Nephron progenitor cell (in vitro differentiated cells): ENCODE measurements around the gene RFPL1.
"Not testable (repeated sequence)": the region's sequence is repeated elsewhere in the genome, so short reads cannot be mapped to it uniquely, and the experiment has no call there.

Source experiments
- DNase-seq: peaks from one replicate; pipeline ENCODE4 v3.0.0; 2021
- H3K27ac Mint-ChIP-seq: 2 replicates; pipeline ENCODE4 v1.8.0; 2021; ENCODE audit warnings: mild to moderate bottlenecking, moderate library complexity, mixed read lengths
- H3K27me3 Mint-ChIP-seq: 2 replicates; pipeline ENCODE4 v1.8.0; 2021; ENCODE audit warnings: mild to moderate bottlenecking, low read depth, mixed read lengths; ENCODE audit not compliant: poor library complexity
- H3K36me3 Mint-ChIP-seq: 2 replicates; pipeline ENCODE4 v1.8.0; 2021; ENCODE audit warnings: low read depth, mixed read lengths
- H3K4me1 Mint-ChIP-seq: 2 replicates; pipeline ENCODE4 v1.8.0; 2021; ENCODE audit warnings: mixed read lengths
- H3K4me3 Mint-ChIP-seq: 2 replicates; pipeline ENCODE4 v1.8.0; 2021; ENCODE audit warnings: mild to moderate bottlenecking, moderate library complexity, mixed read lengths
- H3K9me3 Mint-ChIP-seq: 2 replicates; pipeline ENCODE4 v1.8.0; 2021; ENCODE audit warnings: mild to moderate bottlenecking, moderate library complexity, mixed read lengths
- CTCF ChIP-seq: fragments of 200-600 bp; sonication (generic); IDR thresholded peaks from 2 replicates; pipeline ENCODE4 v1.5.0; 2021; ENCODE audit warnings: antibody characterized with exemption

Gene RFPL1

GRCh38 chr22:29482253-29482652 is 43.9 kb downstream of the RFPL1 start:
- no peak for TF ChIP-seq CTCF
- H3K4me1 Mint-ChIP-seq: peaks cover 30% of the 10 kb centered on the region
- DNase-seq: no peak
- H3K27me3 Mint-ChIP-seq: peaks cover 69% of the 10 kb centered on the region
- peaks cover 8% of the 10 kb centered on the region for H3K9me3 Mint-ChIP-seq
- H3K27ac Mint-ChIP-seq: no peak overlapping the region
- peak overlapping the region; percentile 87 for H3K4me3 Mint-ChIP-seq
- H3K36me3 Mint-ChIP-seq: peaks cover 8% of the 10 kb centered on the region

- peaks cover 30% of the 10 kb centered on the region for H3K4me1 Mint-ChIP-seq
- peaks cover 65% of the 10 kb centered on the region for H3K27me3 Mint-ChIP-seq
- no peak overlapping the region for H3K4me3 Mint-ChIP-seq
- DNase-seq: no peak
- no peak overlapping the region for H3K27ac Mint-ChIP-seq
- H3K36me3 Mint-ChIP-seq: peaks cover 11% of the 10 kb centered on the region
- peaks cover 8% of the 10 kb centered on the region for H3K9me3 Mint-ChIP-seq
- no peak for TF ChIP-seq CTCF
Observed at GRCh38 chr22:29482726-29483125, 44.3 kb downstream of the RFPL1 start.

GRCh38 chr22:29483254-29483653 is 44.9 kb downstream of the RFPL1 start:
- no peak for DNase-seq
- no peak for TF ChIP-seq CTCF
- no peak overlapping the region for H3K4me3 Mint-ChIP-seq
- peaks cover 26% of the 10 kb centered on the region for H3K4me1 Mint-ChIP-seq
- H3K27me3 Mint-ChIP-seq: peaks cover 59% of the 10 kb centered on the region
- peaks cover 8% of the 10 kb centered on the region for H3K9me3 Mint-ChIP-seq
- peaks cover 14% of the 10 kb centered on the region for H3K36me3 Mint-ChIP-seq
- H3K27ac Mint-ChIP-seq: no peak overlapping the region

GRCh38 chr22:29484642-29485041 is 46.3 kb downstream of the RFPL1 start:
- H3K27ac Mint-ChIP-seq: no peak overlapping the region
- no peak overlapping the region for H3K4me3 Mint-ChIP-seq
- H3K36me3 Mint-ChIP-seq: peaks cover 22% of the 10 kb centered on the region
- peaks cover 16% of the 10 kb centered on the region for H3K4me1 Mint-ChIP-seq
- peaks cover 5% of the 10 kb centered on the region for H3K9me3 Mint-ChIP-seq
- DNase-seq: no peak
- peaks cover 52% of the 10 kb centered on the region for H3K27me3 Mint-ChIP-seq
- no peak for TF ChIP-seq CTCF

GRCh38 chr22:29485448-29485847 is 47.1 kb downstream of the RFPL1 start:
- Mint-ChIP-seq H3K4me1 (peaks cover 13% of the 10 kb centered on the region), H3K9me3 (peaks cover 4% of the 10 kb centered on the region), H3K36me3 (peaks cover 30% of the 10 kb centered on the region), H3K27ac (no peak overlapping the region), H3K27me3 (peaks cover 49% of the 10 kb centered on the region), H3K4me3 (no peak overlapping the region)
- DNase-seq: no peak
- no peak for TF ChIP-seq CTCF

GRCh38 chr22:29487426-29487986 is 49.1 kb downstream of the RFPL1 start:
- no peak for DNase-seq
- Mint-ChIP-seq H3K4me3 (no peak overlapping the region), H3K9me3 (no peaks in the 10 kb centered on the region), H3K27me3 (peaks cover 28% of the 10 kb centered on the region), H3K4me1 (no peaks in the 10 kb centered on the region), H3K36me3 (peaks cover 36% of the 10 kb centered on the region), H3K27ac (no peak overlapping the region)
- TF ChIP-seq CTCF: no peak

- H3K4me3 Mint-ChIP-seq, H3K9me3 Mint-ChIP-seq, DNase-seq, H3K27ac Mint-ChIP-seq, H3K4me1 Mint-ChIP-seq: not testable (repeated sequence)
- peaks cover 36% of the 10 kb centered on the region for H3K36me3 Mint-ChIP-seq
- peaks cover 22% of the 10 kb centered on the region for H3K27me3 Mint-ChIP-seq
Observed at GRCh38 chr22:29489127-29489780, 50.9 kb downstream of the RFPL1 start.
